ENCODE results near the gene UACA.

Gene UACA

GRCh38 chr15:70698426-70698825 is 64.9 kb downstream of the UACA start:
- CTCF ChIA-PET = no interaction called here
- no peak for DNase-seq (ENCODE audit: extremely low spot score)
- no peak for TF ChIP-seq CTCF (IDR thresholded peaks at IDR 0.05; ENCODE audit: control extremely low read depth, extremely low read depth, low read depth, missing control alignments)
- POLR2A ChIA-PET = no interaction called here

- ChIA-PET CTCF (no interaction called here), POLR2A (no interaction called here)
- DNase-seq (ENCODE audit: extremely low spot score) = no peak
- TF ChIP-seq CTCF (IDR thresholded peaks at IDR 0.05; ENCODE audit: control extremely low read depth, extremely low read depth, low read depth, missing control alignments) = no peak
Observed at GRCh38 chr15:70690491-70691276, 72.7 kb downstream of the UACA start.

GRCh38 chr15:70690021-70690420 is 73.3 kb downstream of the UACA start:
- no peak for TF ChIP-seq CTCF (IDR thresholded peaks at IDR 0.05; ENCODE audit: control extremely low read depth, extremely low read depth, low read depth, missing control alignments)
- DNase-seq (ENCODE audit: extremely low spot score) = no peak
- ChIA-PET POLR2A (no interaction called here), CTCF (no interaction called here)

GRCh38 chr15:70687482-70687881 is 75.9 kb downstream of the UACA start:
- POLR2A ChIA-PET = no interaction called here
- TF ChIP-seq CTCF (IDR thresholded peaks at IDR 0.05; ENCODE audit: control extremely low read depth, extremely low read depth, low read depth, missing control alignments) = no peak
- DNase-seq (ENCODE audit: extremely low spot score) = no peak
- CTCF ChIA-PET = interaction anchor here (1.4 kb wide), 1 partner anchor 9 kb away, joined by 4 read pairs; no protein-coding TSS in a partner anchor

GRCh38 chr15:70680817-70681216 is 82.5 kb downstream of the UACA start:
- no peak for TF ChIP-seq CTCF (IDR thresholded peaks at IDR 0.05; ENCODE audit: control extremely low read depth, extremely low read depth, low read depth, missing control alignments)
- DNase-seq (ENCODE audit: extremely low spot score) = no peak
- ChIA-PET CTCF (interaction anchor here (2.9 to 4.9 kb wide), 2 partner anchors 42 to 130 kb away, joined by 9 to 33 read pairs; no protein-coding TSS in a partner anchor), POLR2A (no interaction called here)

GRCh38 chr15:70679919-70680231 is 83.5 kb downstream of the UACA start:
- no peak for TF ChIP-seq CTCF (IDR thresholded peaks at IDR 0.05; ENCODE audit: control extremely low read depth, extremely low read depth, low read depth, missing control alignments)
- POLR2A ChIA-PET = no interaction called here
- no peak for DNase-seq (ENCODE audit: extremely low spot score)
- CTCF ChIA-PET = interaction anchor here (4.9 kb wide), 1 partner anchor 43 kb away, joined by 33 read pairs; no protein-coding TSS in a partner anchor

Data from GM10248 (cell line).